Hair follicle dermal papilla cell (primary cell): ENCODE results near the gene KERA. TPM values are rescaled to one million over a fixed set of nuclear protein-coding genes. Genes with fewer than 3 reads are reported as not detected.

ENCODE experiments used
- total RNA-seq: library from RNA; depleted of rRNA; stranded (reverse); fragments of >200 nt; gene quantifications from 2 replicates; pipeline ENCODE4 v1.2.3, GENCODE V29; 2012

The KERA gene
- total RNA-seq: not detected in 2 replicates

GRCh38 chr12:91057368-91058165 lies at the start of gene KERA:
TSS of gene KERA (minus strand) at chr12:91058024. CDS start at chr12:91056281, 1,743 bp downstream.

GRCh38 chr12:91004872-91005271 lies 53.0 kb downstream of the KERA start, which contains the start of gene EPYC:
TSS of gene EPYC (minus strand) at chr12:91004972. CDS start at chr12:91002565, 2,407 bp downstream.

Other genes with a start within 250 kb of the KERA start
- not detected in 2 replicates for gene CCER1, start 102.8 kb downstream of the KERA start, total RNA-seq
- not detected in 2 replicates for gene EPYC, start 53.1 kb downstream of the KERA start, total RNA-seq
- 1,443 and 1,565 TPM in 2 replicates for gene LUM, start 53.5 kb upstream of the KERA start, total RNA-seq
- 827 and 850 TPM in 2 replicates for gene DCN, start 124.8 kb upstream of the KERA start, total RNA-seq